GM23338 (cell line): Measurements from ENCODE around the gene DNAJB6. TPM values are rescaled to one million over a fixed set of nuclear protein-coding genes. Genes with fewer than 3 reads are reported as not detected.

Source experiments
- ATAC-seq: fragments of 200-7000 bp; cut with Tn5 transposase; 3 replicates; pipeline ENCODE4 v1.9.1; 2020
- DNase-seq: peaks from one replicate; pipeline ENCODE4 v3.0.0-alpha.2; 2015; ENCODE audit warnings: low spot score
- H2AFZ ChIP-seq: fragments of 200-600 bp; sonication (generic); 2 replicates; pipeline ENCODE4 v1.8.0; 2016; ENCODE audit warnings: antibody characterized with exemption, mild to moderate bottlenecking, moderate library complexity
- H3F3A ChIP-seq: fragments of 200-600 bp; sonication (generic); replicated peaks from 2 replicates; pipeline ENCODE4 v1.8.0; 2017; ENCODE audit warnings: antibody characterized with exemption, mixed run types, low read depth
- H3K27ac ChIP-seq: fragments of 200-600 bp; sonication (generic); 2 replicates; pipeline ENCODE4 v1.6.1; 2016; ENCODE audit warnings: low read depth
- H3K27me3 ChIP-seq: fragments of 200-600 bp; sonication (generic); 2 replicates; pipeline ENCODE4 v1.8.0; 2016; ENCODE audit warnings: mild to moderate bottlenecking, mixed run types, moderate library complexity; ENCODE audit not compliant: insufficient read depth
- H3K36me3 ChIP-seq: fragments of 200-600 bp; sonication (generic); 2 replicates; pipeline ENCODE4 v1.8.0; 2016; ENCODE audit warnings: mild to moderate bottlenecking; ENCODE audit not compliant: insufficient read depth
- H3K4me1 ChIP-seq: fragments of 200-600 bp; sonication (generic); 2 replicates; pipeline ENCODE4 v1.8.0; 2016; ENCODE audit warnings: mild to moderate bottlenecking, moderate library complexity; ENCODE audit not compliant: insufficient read depth
- H3K4me2 ChIP-seq: fragments of 200-600 bp; sonication (generic); 2 replicates; pipeline ENCODE4 v1.7.1; 2017; ENCODE audit warnings: mixed run types
- H3K4me3 ChIP-seq: fragments of 200-600 bp; sonication (generic); 2 replicates; pipeline ENCODE4 v1.6.1; 2016; ENCODE audit warnings: mixed run types
- H3K79me2 ChIP-seq: fragments of 200-600 bp; sonication (generic); replicated peaks from 2 replicates; pipeline ENCODE4 v1.8.0; 2017; ENCODE audit warnings: mild to moderate bottlenecking; ENCODE audit not compliant: insufficient read depth
- H3K9me2 ChIP-seq: fragments of 200-600 bp; sonication (generic); 2 replicates; pipeline ENCODE4 v1.8.0; 2017; ENCODE audit not compliant: insufficient read depth
- H4K20me1 ChIP-seq: fragments of 200-600 bp; sonication (generic); replicated peaks from 2 replicates; pipeline ENCODE4 v1.8.0; 2017; ENCODE audit warnings: mild to moderate bottlenecking; ENCODE audit not compliant: insufficient read depth
- H3K27ac Mint-ChIP-seq: 2 replicates; pipeline ENCODE4 v1.8.0; 2020; ENCODE audit warnings: inconsistent platforms, mild to moderate bottlenecking, moderate library complexity, mixed read lengths
- H3K27me3 Mint-ChIP-seq: 3 replicates; pipeline ENCODE4 v1.8.0; 2022; ENCODE audit warnings: low read depth, mild to moderate bottlenecking, moderate library complexity, mixed read lengths, inconsistent platforms; ENCODE audit not compliant: insufficient read depth, poor library complexity
- H3K36me3 Mint-ChIP-seq: 3 replicates; pipeline ENCODE4 v1.8.0; 2021; ENCODE audit warnings: low read depth, mild to moderate bottlenecking, inconsistent platforms, moderate library complexity, mixed read lengths
- H3K4me1 Mint-ChIP-seq: 3 replicates; pipeline ENCODE4 v1.8.0; 2020; ENCODE audit warnings: mild to moderate bottlenecking, inconsistent platforms, mixed read lengths
- H3K4me3 Mint-ChIP-seq: 3 replicates; pipeline ENCODE4 v1.8.0; 2021; ENCODE audit warnings: moderate library complexity, mild to moderate bottlenecking, inconsistent platforms, mixed read lengths
- H3K9me3 Mint-ChIP-seq: 3 replicates; pipeline ENCODE4 v1.8.0; 2020; ENCODE audit warnings: moderate library complexity, mild to moderate bottlenecking, inconsistent platforms, mixed read lengths
- CTCF ChIP-seq, 2 experiments: fragments of 200-600 bp in 1 of 2; sonication (generic) in 1 of 2; conservative IDR thresholded peaks; 2 replicates each; pipeline versions ENCODE4 v1.5.1 to v1.6.1; 2016 to 2017; ENCODE audit warnings: antibody characterized with exemption in 2 of 2, low read depth in 2 of 2, mild to moderate bottlenecking in 2 of 2, moderate library complexity in 1 of 2
- ETS1 ChIP-seq: IDR thresholded peaks from 2 replicates; pipeline ENCODE4 v1.6.1; 2016; ENCODE audit warnings: antibody characterized with exemption
- EZH2 ChIP-seq: fragments of 200-600 bp; sonication (generic); IDR thresholded peaks from one replicate; pipeline ENCODE4 v1.8.0; 2017; ENCODE audit warnings: antibody characterized with exemption, mild to moderate bottlenecking, low read depth; ENCODE audit not compliant: unreplicated experiment
- STAT1 ChIP-seq: IDR thresholded peaks from one replicate; pipeline ENCODE4 v1.6.1; 2016; ENCODE audit warnings: antibody characterized with exemption; ENCODE audit not compliant: unreplicated experiment
- ZNF114 ChIP-seq: fragments of 250-450 bp; sonication (Bioruptor Pico); IDR thresholded peaks from 2 replicates; pipeline ENCODE4 v1.5.0; 2020; ENCODE audit warnings: mild to moderate bottlenecking, moderate library complexity
- ZNF462 ChIP-seq: fragments of 250-450 bp; sonication (Bioruptor Pico); IDR thresholded peaks from 2 replicates; pipeline ENCODE4 v1.5.0; 2020; ENCODE audit warnings: mild to moderate bottlenecking, moderate library complexity
- polyA plus RNA-seq: library from polyadenylated mRNA; unstranded; fragments of >200 nt; fragmentation: Nextera tagmentation; extraction: Ambion mirVana; gene quantifications from 2 replicates; pipeline ENCODE4 v1.2.1, GENCODE V29; 2016
- total RNA-seq: library from RNA; depleted of rRNA; stranded (reverse); fragments of >200 nt; shearing (Covaris generic); gene quantifications from 2 replicates; pipeline ENCODE4 v1.2.3, GENCODE V29; 2014
- TF ChIP-seq, protein P1 (sequence below): IDR thresholded peaks from one replicate; pipeline ENCODE4 v1.6.1; 2018; ENCODE audit warnings: antibody characterized with exemption; ENCODE audit not compliant: unreplicated experiment

DNAJB6 gene
- total and polyA plus RNA-seq, 2 experiments from 2014 or later: 308 to 322 TPM

- TF ChIP-seq STAT1: no peak
- TF ChIP-seq CTCF (conservative IDR thresholded peaks at IDR 0.05; ENCODE audit: low read depth in 2 of 2): no peak
- TF ChIP-seq EZH2: no peak
- TF ChIP-seq ETS1: no peak
- TF ChIP-seq, protein P1, sequence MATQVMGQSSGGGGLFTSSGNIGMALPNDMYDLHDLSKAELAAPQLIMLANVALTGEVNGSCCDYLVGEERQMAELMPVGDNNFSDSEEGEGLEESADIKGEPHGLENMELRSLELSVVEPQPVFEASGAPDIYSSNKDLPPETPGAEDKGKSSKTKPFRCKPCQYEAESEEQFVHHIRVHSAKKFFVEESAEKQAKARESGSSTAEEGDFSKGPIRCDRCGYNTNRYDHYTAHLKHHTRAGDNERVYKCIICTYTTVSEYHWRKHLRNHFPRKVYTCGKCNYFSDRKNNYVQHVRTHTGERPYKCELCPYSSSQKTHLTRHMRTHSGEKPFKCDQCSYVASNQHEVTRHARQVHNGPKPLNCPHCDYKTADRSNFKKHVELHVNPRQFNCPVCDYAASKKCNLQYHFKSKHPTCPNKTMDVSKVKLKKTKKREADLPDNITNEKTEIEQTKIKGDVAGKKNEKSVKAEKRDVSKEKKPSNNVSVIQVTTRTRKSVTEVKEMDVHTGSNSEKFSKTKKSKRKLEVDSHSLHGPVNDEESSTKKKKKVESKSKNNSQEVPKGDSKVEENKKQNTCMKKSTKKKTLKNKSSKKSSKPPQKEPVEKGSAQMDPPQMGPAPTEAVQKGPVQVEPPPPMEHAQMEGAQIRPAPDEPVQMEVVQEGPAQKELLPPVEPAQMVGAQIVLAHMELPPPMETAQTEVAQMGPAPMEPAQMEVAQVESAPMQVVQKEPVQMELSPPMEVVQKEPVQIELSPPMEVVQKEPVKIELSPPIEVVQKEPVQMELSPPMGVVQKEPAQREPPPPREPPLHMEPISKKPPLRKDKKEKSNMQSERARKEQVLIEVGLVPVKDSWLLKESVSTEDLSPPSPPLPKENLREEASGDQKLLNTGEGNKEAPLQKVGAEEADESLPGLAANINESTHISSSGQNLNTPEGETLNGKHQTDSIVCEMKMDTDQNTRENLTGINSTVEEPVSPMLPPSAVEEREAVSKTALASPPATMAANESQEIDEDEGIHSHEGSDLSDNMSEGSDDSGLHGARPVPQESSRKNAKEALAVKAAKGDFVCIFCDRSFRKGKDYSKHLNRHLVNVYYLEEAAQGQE: no peak
- no peak for TF ChIP-seq ZNF462
- TF ChIP-seq ZNF114 (CRISPR knock-in tag): no peak
- Histone ChIP-seq H3K4me3 (no peak overlapping the region), H3F3A (peaks cover 40% of the 10 kb centered on the region), H3K27me3 (no peaks in the 10 kb centered on the region), H2AFZ (no peak overlapping the region), H4K20me1 (peaks cover 34% of the 10 kb centered on the region), H3K79me2 (peaks cover 68% of the 10 kb centered on the region), H3K27ac (peak overlapping the region; percentile 59; the same call in 1 of the 2 replicates), H3K4me1 (peaks cover 26% of the 10 kb centered on the region), H3K4me2 (no peak overlapping the region), H3K9me2 (no peaks in the 10 kb centered on the region), H3K36me3 (peaks cover 3% of the 10 kb centered on the region; the same call in 1 of the 2 replicates)
- Mint-ChIP-seq H3K4me3 (no peak overlapping the region), H3K36me3 (peaks cover 51% of the 10 kb centered on the region), H3K27me3 (peaks cover 36% of the 10 kb centered on the region), H3K9me3 (peaks cover 3% of the 10 kb centered on the region; the same call in 1 of the 3 replicates), H3K27ac (peak overlapping the region; percentile 74), H3K4me1 (peaks cover 47% of the 10 kb centered on the region)
- DNase-seq: no peak
- ATAC-seq: no peak
Measured at GRCh38 chr7:157409753-157410727, 73.2 kb downstream of the DNAJB6 start.
